GM18498 (cell line): ENCODE data around the gene CENPT.

Source experiments
- ATAC-seq: cut with Tn5 transposase; IDR thresholded peaks from one replicate; pipeline ENCODE4 v1.9.1; 2021; ENCODE audit warnings: mild to moderate bottlenecking, moderate library complexity; ENCODE audit not compliant: unreplicated experiment

The CENPT gene

DNA sequence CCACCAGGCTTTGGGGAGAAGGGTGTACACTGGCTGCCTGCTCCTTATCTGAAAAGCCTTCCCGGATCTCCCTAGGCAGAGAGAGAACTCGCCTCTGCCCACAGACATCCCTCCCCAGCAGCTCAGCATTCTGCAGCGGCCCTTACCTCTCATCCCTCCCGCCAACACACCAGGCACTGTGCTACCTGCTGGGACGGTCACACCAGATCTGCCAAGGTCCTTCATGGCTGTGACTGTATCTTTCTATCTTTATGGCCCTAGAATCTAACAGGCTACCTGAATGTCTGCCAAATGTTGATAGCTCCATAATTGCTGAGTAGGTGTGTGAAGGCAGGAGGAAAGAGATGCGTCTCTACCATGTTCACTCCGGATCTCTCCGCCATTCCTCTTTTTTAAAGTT, 32.9 kb downstream of the CENPT start:
- ATAC-seq: no peak

DNA sequence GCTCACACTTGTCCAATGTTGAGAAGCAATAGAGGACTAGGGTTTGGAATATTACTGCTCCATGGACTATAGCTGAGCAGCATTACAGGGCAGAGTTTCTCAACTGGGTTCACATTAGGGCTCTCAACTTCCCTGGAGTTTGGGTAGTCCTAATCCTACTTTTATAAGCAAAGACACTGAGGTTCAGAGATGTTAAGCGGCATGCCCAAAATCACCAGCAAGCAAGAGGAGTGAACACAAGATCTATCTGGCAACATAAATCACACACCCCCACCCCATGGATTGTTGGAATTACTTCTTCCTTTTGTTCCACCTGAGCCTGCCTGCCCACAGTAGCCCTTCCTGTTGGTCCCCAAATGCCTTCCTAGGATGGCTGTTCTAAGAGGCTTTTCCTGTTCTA, 35.6 kb downstream of the CENPT start:
- no peak for ATAC-seq

DNA sequence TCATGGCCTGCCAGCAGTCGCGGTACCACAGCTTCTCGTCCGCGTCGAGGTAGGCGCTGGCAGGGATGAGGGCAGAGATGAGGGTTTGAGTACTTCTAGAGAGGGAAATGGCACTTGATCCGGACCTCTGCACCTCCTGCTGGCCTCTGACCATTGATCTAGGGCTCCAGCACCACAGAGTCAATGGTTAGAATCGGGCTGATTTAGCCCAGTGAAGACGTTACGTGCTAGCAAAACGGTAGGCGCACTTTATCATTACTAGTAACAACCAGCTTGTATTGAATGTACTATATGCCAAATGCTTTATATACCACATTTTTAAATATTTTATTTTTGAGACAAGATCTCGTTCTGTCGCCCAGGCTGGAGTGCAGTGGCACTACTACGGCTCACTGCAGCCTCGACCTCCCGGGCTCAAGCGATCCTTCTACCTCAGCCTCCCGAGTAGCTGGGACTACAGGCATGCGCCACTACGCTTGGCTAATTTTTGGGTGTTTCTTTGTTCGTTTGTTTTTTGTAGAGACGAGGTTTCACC, 40.3 kb downstream of the CENPT start:
- ATAC-seq: no peak

DNA sequence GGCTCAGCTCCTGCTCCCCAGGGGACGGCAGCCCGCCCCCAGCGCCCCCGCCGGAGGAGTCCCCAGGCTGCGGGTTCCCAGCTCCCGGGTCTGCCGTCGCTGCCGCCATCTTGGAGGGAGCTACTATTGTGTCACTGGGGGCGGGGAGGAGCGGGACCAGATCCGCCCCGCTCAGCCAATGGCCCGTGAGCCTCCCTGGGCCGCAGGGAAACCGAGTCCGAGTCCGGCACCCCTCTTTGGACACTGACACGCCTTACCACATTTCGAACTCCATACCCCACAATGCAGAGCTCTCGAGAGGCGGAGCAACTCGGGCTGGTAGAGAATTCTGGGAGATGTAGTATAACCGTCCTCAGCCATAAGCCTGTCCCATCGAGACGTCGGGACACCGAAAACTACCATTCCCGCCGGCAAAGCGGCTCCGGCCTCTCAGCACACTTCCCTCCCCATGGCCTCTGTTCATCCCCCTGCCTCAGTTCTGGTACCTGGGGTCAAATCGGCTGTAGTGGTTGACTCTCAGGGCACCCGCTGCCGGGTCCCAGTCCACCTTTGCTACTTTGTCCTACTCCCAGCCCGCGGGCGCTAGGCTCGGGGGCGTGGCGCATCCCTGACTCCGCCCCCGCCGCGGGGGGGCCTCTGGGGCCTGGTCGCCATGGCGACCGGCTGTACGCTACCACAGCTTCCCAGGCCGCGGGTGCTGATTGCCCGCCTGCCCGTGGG, 40.9 kb downstream of the CENPT start, which contains the start of the genes RANBP10 and TSNAXIP1:
RANBP10 (minus strand) TSS at position 133 of the 720 bp plus-strand sequence; CDS start at position 109, 24 bp downstream.
TSNAXIP1 (plus strand) TSS at position 462 of the 720 bp plus-strand sequence. CDS start 261 bp downstream, outside the sequence.
- ATAC-seq: peak; percentile 90

- peak; percentile 1 for ATAC-seq
Observed at GRCh38 chr16:67805718-67806427, 41.6 kb downstream of the CENPT start.

GRCh38 chr16:67804853-67805542, 42.5 kb downstream of the CENPT start:
- no peak for ATAC-seq

DNA sequence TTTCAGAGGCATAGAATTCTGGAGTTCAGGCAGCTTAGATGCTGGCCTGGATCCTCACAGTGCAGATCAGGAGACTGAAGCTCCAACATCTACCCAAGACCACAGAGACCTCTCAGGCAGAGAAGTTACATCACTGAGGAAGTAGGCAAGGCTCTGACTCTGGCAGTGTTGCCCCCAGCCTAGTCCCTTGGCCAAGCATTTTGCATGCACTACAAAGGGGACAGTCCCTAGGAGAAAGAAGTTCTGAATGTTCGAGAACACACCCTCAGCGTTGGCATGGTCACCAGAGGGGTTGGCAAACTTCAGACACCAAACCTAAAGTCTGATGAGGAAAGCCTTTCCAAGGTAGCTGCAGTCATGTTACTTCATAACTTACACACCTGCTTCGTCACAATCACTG, 43.6 kb downstream of the CENPT start:
- no peak for ATAC-seq

DNA sequence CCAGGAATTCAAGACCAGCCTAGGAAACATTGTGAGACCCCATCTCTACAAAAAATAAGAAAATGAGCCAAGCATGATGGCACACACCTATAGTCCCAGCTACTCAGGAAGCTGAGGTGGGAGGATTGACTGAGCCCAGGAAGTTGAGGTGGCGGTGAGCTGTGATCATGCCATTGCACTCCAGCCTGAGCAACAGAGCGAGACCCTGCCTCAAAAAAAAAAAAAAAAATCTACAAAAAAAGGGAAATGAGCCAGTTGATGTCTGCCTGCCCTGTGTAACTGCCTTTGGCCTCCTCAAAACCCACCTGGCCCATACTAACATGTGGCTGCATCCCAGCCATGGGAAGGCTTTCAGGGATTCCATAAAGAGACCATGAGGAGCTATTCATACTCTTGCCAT, 45.6 kb downstream of the CENPT start:
- no peak for ATAC-seq

DNA sequence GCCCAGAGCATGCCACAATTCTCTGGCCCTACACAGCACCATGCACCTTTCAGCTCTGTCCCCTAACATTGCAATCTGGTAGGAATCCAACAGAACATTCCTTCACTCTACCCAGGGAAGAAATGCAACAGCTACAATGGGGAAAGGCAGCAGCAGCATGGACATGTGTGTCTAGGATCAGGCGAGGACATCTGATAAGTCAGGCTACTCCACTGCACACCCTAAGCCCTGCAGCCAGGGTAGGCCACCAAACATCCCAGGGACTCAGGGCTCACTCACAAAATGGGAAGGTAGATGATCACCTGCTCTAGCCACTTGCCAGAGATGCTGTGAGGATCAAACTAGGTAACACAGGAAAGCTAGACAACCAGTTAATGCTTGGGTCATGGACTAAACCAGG, 46.3 kb downstream of the CENPT start:
- no peak for ATAC-seq

GRCh38 chr16:67800338-67800926, 47.1 kb downstream of the CENPT start:
- ATAC-seq: no peak

DNA sequence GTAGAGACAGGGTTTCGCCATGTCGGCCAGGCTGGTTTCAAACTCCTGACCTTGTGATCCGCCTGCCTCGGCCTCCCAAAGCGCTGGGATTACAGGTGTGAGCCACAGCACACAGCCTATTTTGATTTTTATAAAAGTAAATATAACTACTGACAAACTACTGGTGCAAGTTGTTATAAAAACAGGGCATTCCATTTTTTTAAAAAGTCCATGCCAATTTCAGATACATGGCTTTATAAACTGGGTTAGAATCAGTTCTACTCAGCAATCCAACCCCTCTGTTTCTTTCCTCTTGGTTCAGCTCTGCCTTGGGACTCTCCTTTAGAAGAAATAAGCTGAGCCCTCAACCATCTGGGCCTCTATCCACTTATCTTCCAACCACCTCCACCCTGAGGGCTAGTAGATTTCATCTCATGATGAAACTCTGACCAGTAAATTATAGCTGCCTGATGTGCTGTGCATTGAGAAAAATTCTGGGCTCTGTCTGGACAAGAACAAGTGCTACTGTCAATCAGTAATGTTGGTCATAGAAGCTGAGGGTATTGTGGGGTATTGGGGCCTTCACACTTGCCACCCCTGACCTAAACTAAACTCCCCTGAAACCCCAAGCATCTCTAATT, 51.3 kb downstream of the CENPT start:
- ATAC-seq: no peak

DNA sequence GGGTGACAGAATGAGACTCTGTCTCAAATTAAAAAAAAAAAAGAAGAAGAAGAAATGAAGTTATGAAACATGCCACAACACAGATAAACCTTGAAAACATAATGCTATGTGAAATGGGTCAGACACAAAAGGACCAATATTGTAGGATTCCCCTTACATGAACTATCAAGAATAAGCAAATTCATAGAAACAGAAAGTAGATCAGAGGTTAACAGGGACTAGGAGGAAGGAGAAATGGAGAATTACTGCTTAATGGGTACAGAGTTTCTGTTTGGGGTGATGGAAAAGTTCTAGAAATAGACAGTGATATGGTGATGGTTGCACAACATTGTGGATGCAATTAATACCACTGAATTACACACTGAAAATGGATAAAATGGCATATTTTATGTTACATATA, 57.4 kb downstream of the CENPT start:
- no peak for ATAC-seq

DNA sequence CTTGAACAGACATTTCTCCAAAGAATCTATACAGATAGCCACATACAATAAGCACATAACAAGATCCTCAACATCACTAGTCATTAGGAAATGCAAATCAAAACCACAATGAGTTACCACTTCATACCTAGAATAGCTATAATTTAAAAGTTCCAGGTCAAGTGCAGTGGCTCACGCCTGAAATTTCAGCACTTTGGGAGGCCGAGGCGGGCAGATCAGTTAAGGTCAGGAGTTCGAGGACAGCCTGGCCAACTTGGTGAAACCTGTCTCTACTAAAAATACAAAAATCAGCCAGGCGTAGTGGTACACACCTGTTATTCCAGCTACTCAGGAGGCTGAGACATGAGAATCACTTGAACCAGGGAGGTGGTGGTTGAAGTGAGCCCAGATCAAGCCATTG, 61.0 kb downstream of the CENPT start:
- ATAC-seq: no peak

DNA sequence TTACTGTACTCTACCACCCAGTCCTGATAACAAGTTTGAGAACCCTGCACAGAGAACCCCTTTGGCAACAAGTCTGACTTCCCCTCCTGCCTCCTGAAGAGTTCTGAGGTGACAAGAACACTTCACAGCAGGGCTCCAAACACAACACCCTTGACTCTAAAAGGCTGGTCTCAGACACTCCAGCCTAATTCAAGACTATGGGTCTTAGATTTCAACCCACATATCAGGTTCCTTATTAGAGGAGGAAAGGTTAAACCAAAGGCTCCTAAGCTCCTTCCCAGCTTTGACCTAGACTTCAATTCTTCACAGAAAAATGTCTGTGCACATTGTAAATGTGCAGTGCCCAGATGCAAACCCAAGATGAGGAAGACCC, 64.2 kb downstream of the CENPT start:
- ATAC-seq: no peak

GRCh38 chr16:67782567-67783352, 64.7 kb downstream of the CENPT start:
- ATAC-seq: no peak

DNA sequence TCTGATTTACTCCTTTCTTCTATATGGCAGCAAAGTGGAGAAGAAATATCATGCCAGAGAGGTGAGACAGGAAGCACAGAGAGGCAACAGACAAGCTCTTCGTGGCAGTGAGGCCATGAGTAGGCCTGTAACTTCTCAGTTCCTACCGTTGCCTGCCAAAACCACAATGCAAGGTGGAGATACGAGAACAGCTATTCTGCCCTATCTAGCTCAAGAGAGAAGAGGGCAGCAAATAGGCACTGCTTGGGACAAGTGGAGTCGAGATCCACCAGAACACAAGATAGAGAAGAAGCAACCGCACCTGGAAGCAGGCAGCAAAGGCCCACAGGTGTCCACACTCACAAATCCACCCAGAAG, 66.0 kb downstream of the CENPT start:
- peak; percentile 69 for ATAC-seq

DNA sequence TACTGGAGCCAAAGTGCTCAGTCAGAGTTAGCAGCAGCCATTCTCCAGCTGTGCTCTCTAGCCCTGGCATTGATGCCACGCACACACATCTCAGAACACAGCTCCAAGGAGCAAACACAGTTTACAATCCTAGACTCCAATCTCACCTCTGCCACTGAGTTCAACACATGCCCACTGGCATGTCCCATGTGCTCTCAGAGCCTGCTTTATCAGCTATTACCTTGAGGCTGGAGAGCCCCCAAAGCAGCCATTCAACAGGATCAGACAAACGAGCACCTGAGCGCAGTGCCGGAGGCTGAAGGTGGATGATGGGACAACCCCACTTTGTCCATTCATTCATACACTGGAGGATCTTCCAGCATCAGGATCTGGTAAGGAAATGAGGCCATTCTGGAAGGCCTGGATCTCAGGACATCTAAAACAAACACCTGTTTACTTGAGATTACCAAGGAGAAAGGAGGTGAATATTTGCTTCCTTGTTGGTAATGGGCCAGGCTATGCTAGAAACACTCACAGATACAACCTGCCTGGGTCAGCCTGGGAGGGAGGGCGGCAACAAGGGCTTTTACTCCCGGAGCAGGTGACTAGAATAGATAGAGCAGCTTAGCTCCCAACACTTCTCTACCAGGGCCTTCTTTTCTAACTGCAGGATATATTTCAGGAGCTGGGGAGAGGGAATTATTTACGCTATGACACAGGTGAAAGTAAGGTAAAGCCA, 66.5 kb downstream of the CENPT start:
- ATAC-seq: no peak

GRCh38 chr16:67779256-67780014, 68.1 kb downstream of the CENPT start:
- ATAC-seq: no peak
